HEK293 (cell line): ENCODE measurements around the gene AIG1.

Experiments
- CTCF ChIP-seq: fragments of 450-650 bp; formaldehyde crosslinking; IDR thresholded peaks from 2 replicates; pipeline ENCODE4 v1.5.1; 2016; ENCODE audit warnings: missing biosample characterization, missing genetic modification characterization
- REPIN1 ChIP-seq: fragments of 450-650 bp; formaldehyde crosslinking; IDR thresholded peaks from 2 replicates; pipeline ENCODE4 v1.5.1; 2017; ENCODE audit warnings: missing biosample characterization, missing genetic modification characterization, low read depth
- SCRT1 ChIP-seq: fragments of 450-650 bp; formaldehyde crosslinking; IDR thresholded peaks from 2 replicates; pipeline ENCODE4 v1.5.1; 2016; ENCODE audit warnings: missing biosample characterization, missing genetic modification characterization, borderline replicate concordance
- SP2 ChIP-seq: fragments of 450-650 bp; formaldehyde crosslinking; IDR thresholded peaks from 2 replicates; pipeline ENCODE4 v1.5.1; 2016; ENCODE audit warnings: missing biosample characterization, missing genetic modification characterization
- ZFHX2 ChIP-seq: fragments of 450-650 bp; formaldehyde crosslinking; conservative IDR thresholded peaks from 2 replicates; pipeline ENCODE4 v1.5.1; 2016; ENCODE audit warnings: missing biosample characterization, missing genetic modification characterization
- ZNF138 ChIP-seq: fragments of 450-650 bp; formaldehyde crosslinking; IDR thresholded peaks from 2 replicates; pipeline ENCODE4 v1.5.1; 2016; ENCODE audit warnings: missing biosample characterization, missing genetic modification characterization, borderline replicate concordance
- ZNF184 ChIP-seq: fragments of 450-650 bp; IDR thresholded peaks from 2 replicates; pipeline ENCODE4 v1.5.1; 2018; ENCODE audit warnings: missing biosample characterization, mild to moderate bottlenecking, missing genetic modification characterization
- ZNF23 ChIP-seq: fragments of 450-650 bp; formaldehyde crosslinking; IDR thresholded peaks from 2 replicates; pipeline ENCODE4 v1.5.1; 2016; ENCODE audit warnings: missing biosample characterization, missing genetic modification characterization, borderline replicate concordance
- ZNF24 ChIP-seq: fragments of 450-650 bp; formaldehyde crosslinking; IDR thresholded peaks from 2 replicates; pipeline ENCODE4 v1.5.1; 2016; ENCODE audit warnings: missing biosample characterization, missing genetic modification characterization
- ZNF398 ChIP-seq: fragments of 450-650 bp; formaldehyde crosslinking; IDR thresholded peaks from 2 replicates; pipeline ENCODE4 v1.5.1; 2017; ENCODE audit warnings: missing biosample characterization, missing genetic modification characterization
- ZNF529 ChIP-seq: fragments of 450-650 bp; formaldehyde crosslinking; IDR thresholded peaks from 2 replicates; pipeline ENCODE4 v1.5.1; 2017; ENCODE audit warnings: missing genetic modification characterization, missing biosample characterization; ENCODE audit not compliant: insufficient replicate concordance
- ZNF670 ChIP-seq: fragments of 450-650 bp; formaldehyde crosslinking; IDR thresholded peaks from 2 replicates; pipeline ENCODE4 v1.5.1; 2016; ENCODE audit warnings: missing biosample characterization, missing genetic modification characterization, low read depth
- ZXDB ChIP-seq: fragments of 450-650 bp; formaldehyde crosslinking; IDR thresholded peaks from 2 replicates; pipeline ENCODE4 v1.5.1; 2016; ENCODE audit warnings: missing biosample characterization, missing genetic modification characterization
- TF ChIP-seq, protein P1 (sequence below): fragments of 450-650 bp; formaldehyde crosslinking; IDR thresholded peaks from 2 replicates; pipeline ENCODE4 v1.5.1; 2017; ENCODE audit warnings: missing biosample characterization, missing genetic modification characterization

DNA sequence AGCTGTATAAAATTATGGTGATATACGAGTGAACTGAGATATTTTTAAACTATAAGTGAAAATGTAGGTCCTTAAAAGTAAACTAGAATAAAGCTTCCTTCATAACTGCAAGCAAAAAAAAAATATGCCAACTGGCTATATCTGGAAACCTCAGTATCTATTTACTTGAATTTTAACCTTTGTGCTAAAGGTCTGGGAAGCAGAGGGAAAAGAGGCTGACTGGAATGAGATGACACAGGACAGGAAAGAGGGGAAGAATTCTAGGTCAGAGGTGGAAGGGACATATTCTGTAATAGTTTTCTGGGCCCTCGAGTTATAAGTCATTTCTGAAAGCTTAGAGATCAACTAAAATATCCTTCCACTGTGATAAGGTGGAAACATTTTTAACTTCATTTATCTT is 46.8 kb downstream of the AIG1 start:
- TF ChIP-seq CTCF (tag by site-specific recombination), result no peak
- no peak for TF ChIP-seq ZFHX2 (tag by site-specific recombination)
- TF ChIP-seq ZNF529 (tag by site-specific recombination), result no peak
- TF ChIP-seq ZNF670 (tag by site-specific recombination), result no peak
- no peak for TF ChIP-seq ZNF24 (tag by site-specific recombination)
- no peak for TF ChIP-seq SP2
- TF ChIP-seq, protein P1, sequence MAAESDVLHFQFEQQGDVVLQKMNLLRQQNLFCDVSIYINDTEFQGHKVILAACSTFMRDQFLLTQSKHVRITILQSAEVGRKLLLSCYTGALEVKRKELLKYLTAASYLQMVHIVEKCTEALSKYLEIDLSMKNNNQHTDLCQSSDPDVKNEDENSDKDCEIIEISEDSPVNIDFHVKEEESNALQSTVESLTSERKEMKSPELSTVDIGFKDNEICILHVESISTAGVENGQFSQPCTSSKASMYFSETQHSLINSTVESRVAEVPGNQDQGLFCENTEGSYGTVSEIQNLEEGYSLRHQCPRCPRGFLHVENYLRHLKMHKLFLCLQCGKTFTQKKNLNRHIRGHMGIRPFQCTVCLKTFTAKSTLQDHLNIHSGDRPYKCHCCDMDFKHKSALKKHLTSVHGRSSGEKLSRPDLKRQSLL (tag by site-specific recombination), result no peak
- TF ChIP-seq ZNF138 (tag by site-specific recombination), result no peak
- no peak for TF ChIP-seq ZXDB (tag by site-specific recombination)
- TF ChIP-seq ZNF184 (tag by site-specific recombination), result no peak
- TF ChIP-seq ZNF398 (tag by site-specific recombination), result no peak
- no peak for TF ChIP-seq SCRT1 (tag by site-specific recombination)
- TF ChIP-seq ZNF23 (tag by site-specific recombination), result no peak
- TF ChIP-seq REPIN1, result no peak
